ENCODE results near the gene SORCS2. TPM values are rescaled to one million over a fixed set of nuclear protein-coding genes. Genes with fewer than 3 reads are reported as not detected.

SORCS2 gene
- total RNA-seq, 1 donor from 2014 or later = 5.2 TPM

- Mint-ChIP-seq H3K4me3 (no peak overlapping the region), H3K27ac (peak overlapping the region; percentile 90), H3K9me3 (peaks cover 2% of the 10 kb centered on the region), H3K4me1 (peaks cover 40% of the 10 kb centered on the region), H3K36me3 (no peaks in the 10 kb centered on the region), H3K27me3 (ENCODE audit: insufficient read depth, low read depth) (peaks cover 13% of the 10 kb centered on the region)
- no peak overlapping the region for H2AFZ ChIP-seq (replicated peaks)
- no peak overlapping the region for H3K4me3 ChIP-seq
- H3K27ac ChIP-seq = no peak overlapping the region
- H3K79me2 ChIP-seq (ENCODE audit: low read depth) = no peaks in the 10 kb centered on the region
- no peaks in the 10 kb centered on the region for H3K36me3 ChIP-seq
- H3K9ac ChIP-seq = no peak overlapping the region
- H3K4me1 ChIP-seq = peaks cover 38% of the 10 kb centered on the region
- H3K27me3 ChIP-seq = no peaks in the 10 kb centered on the region
- H3F3A ChIP-seq (ENCODE audit: low read depth) = peaks cover 7% of the 10 kb centered on the region
- TF ChIP-seq EZH2 (IDR thresholded peaks at IDR 0.05) = no peak
- no peak for TF ChIP-seq CTCF (IDR thresholded peaks at IDR 0.05)
- TF ChIP-seq EZH2phosphoT487 (IDR thresholded peaks at IDR 0.05) = no peak
- H3K4me2 ChIP-seq = no peak overlapping the region
- DNase-seq (ENCODE audit: low spot score) = no peak
- H4K20me1 ChIP-seq (ENCODE audit: low read depth) = peaks cover 9% of the 10 kb centered on the region
- no peaks in the 10 kb centered on the region for H3K9me3 ChIP-seq (ENCODE audit: low read depth)
These were observed 140.9 kb downstream of the SORCS2 start for GRCh38 chr4:7333024-7333780.

GRCh38 chr4:7333801-7334421 is 141.6 kb downstream of the SORCS2 start:
- Mint-ChIP-seq H3K9me3 (peaks cover 2% of the 10 kb centered on the region), H3K36me3 (no peaks in the 10 kb centered on the region), H3K27me3 (ENCODE audit: insufficient read depth, low read depth) (peaks cover 13% of the 10 kb centered on the region), H3K27ac (no peak overlapping the region), H3K4me1 (peaks cover 40% of the 10 kb centered on the region), H3K4me3 (no peak overlapping the region)
- DNase-seq (ENCODE audit: low spot score) = peak; percentile 24
- Histone ChIP-seq H3K27ac (no peak overlapping the region), H3K79me2 (ENCODE audit: low read depth) (no peaks in the 10 kb centered on the region), H4K20me1 (ENCODE audit: low read depth) (peaks cover 9% of the 10 kb centered on the region), H3K4me1 (peaks cover 38% of the 10 kb centered on the region), H3F3A (ENCODE audit: low read depth) (peaks cover 7% of the 10 kb centered on the region), H3K9ac (no peak overlapping the region), H2AFZ (replicated peaks) (no peak overlapping the region), H3K9me3 (ENCODE audit: low read depth) (no peaks in the 10 kb centered on the region), H3K4me2 (no peak overlapping the region), H3K27me3 (no peaks in the 10 kb centered on the region), H3K36me3 (no peaks in the 10 kb centered on the region), H3K4me3 (no peak overlapping the region)
- TF ChIP-seq EZH2 (IDR thresholded peaks at IDR 0.05) (no peak), CTCF (IDR thresholded peaks at IDR 0.05) (no peak), EZH2phosphoT487 (IDR thresholded peaks at IDR 0.05) (no peak)

GRCh38 chr4:7334521-7335275 is 142.4 kb downstream of the SORCS2 start:
- Histone ChIP-seq H2AFZ (replicated peaks) (no peak overlapping the region), H3K4me3 (no peak overlapping the region), H3K4me2 (peak overlapping the region; percentile 17), H4K20me1 (ENCODE audit: low read depth) (peaks cover 9% of the 10 kb centered on the region), H3K9me3 (ENCODE audit: low read depth) (no peaks in the 10 kb centered on the region), H3K36me3 (no peaks in the 10 kb centered on the region), H3K27ac (no peak overlapping the region), H3K9ac (no peak overlapping the region), H3K4me1 (peaks cover 36% of the 10 kb centered on the region), H3K79me2 (ENCODE audit: low read depth) (no peaks in the 10 kb centered on the region), H3F3A (ENCODE audit: low read depth) (peaks cover 7% of the 10 kb centered on the region), H3K27me3 (no peaks in the 10 kb centered on the region)
- peaks cover 13% of the 10 kb centered on the region for H3K27me3 Mint-ChIP-seq (ENCODE audit: insufficient read depth, low read depth)
- TF ChIP-seq EZH2 (IDR thresholded peaks at IDR 0.05) = no peak
- TF ChIP-seq EZH2phosphoT487 (IDR thresholded peaks at IDR 0.05) = no peak
- TF ChIP-seq CTCF (IDR thresholded peaks at IDR 0.05) = no peak
- DNase-seq (ENCODE audit: low spot score) = no peak
- no peaks in the 10 kb centered on the region for H3K36me3 Mint-ChIP-seq
- peak overlapping the region; percentile 23 for H3K27ac Mint-ChIP-seq
- H3K9me3 Mint-ChIP-seq = peaks cover 2% of the 10 kb centered on the region
- H3K4me3 Mint-ChIP-seq = peak overlapping the region; percentile 26
- peaks cover 40% of the 10 kb centered on the region for H3K4me1 Mint-ChIP-seq

Measured in neural progenitor cell (in vitro differentiated cells).